Dedifferentiated amniotic fluid mesenchymal stem cell (primary cell): Measurements from ENCODE around the gene CLEC2A.
"Not testable (repeated sequence)": the region's sequence is repeated elsewhere in the genome, so short reads cannot be mapped to it uniquely, and the experiment has no call there.

ENCODE experiments used
- DNase-seq: peaks from one replicate; pipeline ENCODE4 v3.0.0-alpha.2; 2016; ENCODE audit errors: extremely low spot score

CLEC2A gene

GRCh38 chr12:9881246-9881645, 50.9 kb downstream of the CLEC2A start, which contains the start of gene KLRF2:
Gene KLRF2 (plus strand): TSS chr12:9881489. CDS start chr12:9881596, 107 bp downstream.
- no peak for DNase-seq

GRCh38 chr12:9880532-9881078, 51.6 kb downstream of the CLEC2A start:
- no peak for DNase-seq

GRCh38 chr12:9876120-9876519, 56.0 kb downstream of the CLEC2A start:
- DNase-seq: not testable (repeated sequence)

- DNase-seq: no peak
These were observed 59.4 kb downstream of the CLEC2A start for GRCh38 chr12:9872742-9873141.

GRCh38 chr12:9872162-9872561, 60.0 kb downstream of the CLEC2A start:
- DNase-seq: no peak

- no peak for DNase-seq
These were observed 61.8 kb downstream of the CLEC2A start for GRCh38 chr12:9870286-9870866.

- peak; percentile 62 for DNase-seq
These were observed 62.6 kb downstream of the CLEC2A start, which contains the start of gene CLEC2B for GRCh38 chr12:9869307-9870161. Gene CLEC2B (minus strand): TSS chr12:9869354.

- DNase-seq: no peak
These were observed 63.2 kb downstream of the CLEC2A start for GRCh38 chr12:9868951-9869306.

- DNase-seq: no peak
These were observed 63.8 kb downstream of the CLEC2A start for GRCh38 chr12:9868311-9868801.

GRCh38 chr12:9867531-9867930, 64.6 kb downstream of the CLEC2A start:
- DNase-seq: no peak

GRCh38 chr12:9866860-9867269, 65.3 kb downstream of the CLEC2A start:
- no peak for DNase-seq

GRCh38 chr12:9864913-9865675, 67.1 kb downstream of the CLEC2A start:
- no peak for DNase-seq
